Mammary epithelial cell (primary cell): ENCODE results near the gene TAF15.

Source experiments
- CTCF ChIP-seq, 2 donors: IDR thresholded peaks in 1 of 2; conservative IDR thresholded peaks in 1 of 2; 2 replicates each; pipeline ENCODE4 v1.5.1; 2011 to 2012; ENCODE audit warnings: inconsistent platforms in 2 of 2, low read length in 2 of 2, mild to moderate bottlenecking in 2 of 2, control low read depth in 1 of 2, low read depth in 1 of 2; ENCODE audit not compliant: insufficient read depth in 1 of 2; ENCODE audit errors: extremely low read depth in 1 of 2
- EZH2 ChIP-seq: IDR thresholded peaks from 2 replicates; pipeline ENCODE4 v1.6.1; 2012; ENCODE audit warnings: low read length, inconsistent platforms, borderline replicate concordance

- no peak for TF ChIP-seq CTCF (conservative IDR thresholded peaks at IDR 0.05 in 1 of 2, IDR thresholded peaks at IDR 0.05 in 1 of 2; ENCODE audit: extremely low read depth in 1 of 2, insufficient read depth in 1 of 2, low read depth in 1 of 2, low read length in 2 of 2)
- TF ChIP-seq EZH2 = no peak
Measured at GRCh38 chr17:35870906-35871819, 61.9 kb downstream of the TAF15 start.
